Heart left ventricle (tissue), 13 donors: ENCODE data around the gene APEX2.

Experiments
- CTCF ChIP-seq, 12 donors: fragments of 200-600 bp; sonication (generic) in 4 of 12; IDR thresholded peaks; one replicate each; pipeline versions ENCODE4 v1.5.0 to v1.8.0; 2018 to 2022; ENCODE audit warnings: antibody characterized with exemption in 12 of 12, mild to moderate bottlenecking in 5 of 12
- POLR2A ChIP-seq, 2 donors: fragments of 450-650 bp; IDR thresholded peaks; one replicate each; pipeline ENCODE4 v1.6.1; 2017; ENCODE audit warnings: antibody characterized with exemption in 2 of 2, mild to moderate bottlenecking in 2 of 2, moderate library complexity in 2 of 2
- donor health status: ischemic (EF 13 %, LVEDD 7.1; RV severe dilation, severe dysfunction).
- donor health status: DM: no; HTN: yes; CAD: no.
- donor health status: DM: no; HTN: no; CAD: no.
- donor health status: ischemic (EF 25% LVEDD 6.9; RV normal size, moderate dysfunction).
- donor health status: ischemic (EF 25% LVEDD 5.7; RV mildly dilated, moderate dysfunction).
- donor health status: ischemic (EF 35%, LVEDD 5.7; RV mildly dilated, moderate dysfunction).
- donor health status: nonischemic (EF 11% LVEDD 7.7; RV severe dilation, severe dysfunction).
- donor health status: DM: yes; HTN: yes; CAD: no.
- donor health status: PGD.
- donor health status: ischemic (EF 29% LVEDD 5.4; RV normal size, mild dysfunction).
- donor health status: nonischemic (EF 23%, LVEDD 6.1; RV moderate dilation, normal function).

GRCh38 chrX:55026840-55027239 is 26.7 kb downstream of the APEX2 start:
- TF ChIP-seq CTCF (IDR thresholded peaks at IDR 0.05) (no peak), POLR2A (IDR thresholded peaks at IDR 0.05) (no peak)
